Measurements from ENCODE around the gene GRXCR2. TPM values are rescaled to one million over a fixed set of nuclear protein-coding genes. Genes with fewer than 3 reads are reported as not detected.

The GRXCR2 gene
- total RNA-seq, 2 donors from 2014 or later: not detected

DNA sequence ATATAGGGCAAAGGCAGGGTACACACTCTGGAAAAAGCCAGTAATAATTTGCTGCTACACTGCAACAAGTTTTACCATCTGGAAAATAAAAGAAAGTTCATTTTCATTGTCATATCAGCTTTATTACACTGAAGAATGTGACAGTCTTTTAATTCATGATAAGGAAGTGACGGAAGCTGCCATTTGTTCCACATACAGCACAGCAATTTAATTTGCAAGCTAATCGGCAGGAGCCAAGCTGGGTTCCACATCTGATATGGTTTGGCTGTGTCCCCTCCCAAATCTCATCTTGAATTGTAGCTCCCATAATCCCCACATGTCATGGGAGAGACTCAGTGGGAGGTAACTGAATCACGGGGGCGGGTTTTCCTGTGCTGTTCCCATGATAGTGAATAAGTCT, 54.2 kb downstream of the GRXCR2 start:
- Histone ChIP-seq H3K4me3 (no peak overlapping the region), H3K4me1 (replicated peaks) (no peaks in the 10 kb centered on the region), H3K27me3 (replicated peaks; ENCODE audit: insufficient read depth) (no peaks in the 10 kb centered on the region), H3K9me3 (no peaks in the 10 kb centered on the region), H3K27ac (no peak overlapping the region), H3K36me3 (no peaks in the 10 kb centered on the region)
- intact Hi-C loops (cut with DNase I): no loop called here
- 89% methylated on average over 4 of the region's 4 CpGs for WGBS
- no peak for DNase-seq (ENCODE audit: low spot score)
- TF ChIP-seq POLR2AphosphoS5 (IDR thresholded peaks at IDR 0.05) (no peak), POLR2A (IDR thresholded peaks at IDR 0.05) (no peak)
- TF ChIP-seq, protein P1, sequence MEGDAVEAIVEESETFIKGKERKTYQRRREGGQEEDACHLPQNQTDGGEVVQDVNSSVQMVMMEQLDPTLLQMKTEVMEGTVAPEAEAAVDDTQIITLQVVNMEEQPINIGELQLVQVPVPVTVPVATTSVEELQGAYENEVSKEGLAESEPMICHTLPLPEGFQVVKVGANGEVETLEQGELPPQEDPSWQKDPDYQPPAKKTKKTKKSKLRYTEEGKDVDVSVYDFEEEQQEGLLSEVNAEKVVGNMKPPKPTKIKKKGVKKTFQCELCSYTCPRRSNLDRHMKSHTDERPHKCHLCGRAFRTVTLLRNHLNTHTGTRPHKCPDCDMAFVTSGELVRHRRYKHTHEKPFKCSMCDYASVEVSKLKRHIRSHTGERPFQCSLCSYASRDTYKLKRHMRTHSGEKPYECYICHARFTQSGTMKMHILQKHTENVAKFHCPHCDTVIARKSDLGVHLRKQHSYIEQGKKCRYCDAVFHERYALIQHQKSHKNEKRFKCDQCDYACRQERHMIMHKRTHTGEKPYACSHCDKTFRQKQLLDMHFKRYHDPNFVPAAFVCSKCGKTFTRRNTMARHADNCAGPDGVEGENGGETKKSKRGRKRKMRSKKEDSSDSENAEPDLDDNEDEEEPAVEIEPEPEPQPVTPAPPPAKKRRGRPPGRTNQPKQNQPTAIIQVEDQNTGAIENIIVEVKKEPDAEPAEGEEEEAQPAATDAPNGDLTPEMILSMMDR (IDR thresholded peaks at IDR 0.05): no peak

DNA sequence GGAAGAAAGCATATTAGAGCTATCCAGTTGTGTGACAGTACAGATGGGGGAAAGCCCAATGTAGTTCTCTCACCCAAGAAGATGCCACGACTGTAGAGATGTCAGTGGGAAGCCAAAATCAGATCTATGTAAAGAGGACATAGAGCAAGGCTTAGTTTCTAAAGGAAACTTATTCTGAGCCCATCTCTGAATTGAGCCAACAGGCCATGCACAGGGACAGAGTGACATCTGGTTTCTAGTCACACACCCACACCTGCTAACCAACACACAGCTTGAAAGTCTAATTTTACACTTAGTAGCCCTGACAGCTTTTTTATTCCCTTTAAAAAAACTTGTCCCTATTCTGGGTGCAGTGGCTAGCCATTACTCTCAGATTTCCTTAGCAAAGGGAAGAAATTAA, 59.9 kb downstream of the GRXCR2 start:
- 69% methylated on average over 1 of the region's 1 CpG for whole genome bisulfite sequencing
- H3K4me3 ChIP-seq: no peak overlapping the region
- H3K27ac ChIP-seq: no peak overlapping the region
- intact Hi-C loops (cut with DNase I): no loop called here
- no peak for TF ChIP-seq POLR2A (IDR thresholded peaks at IDR 0.05)
- TF ChIP-seq, protein P1 (IDR thresholded peaks at IDR 0.05): no peak
- TF ChIP-seq POLR2AphosphoS5 (IDR thresholded peaks at IDR 0.05): no peak
- DNase-seq (ENCODE audit: low spot score): no peak
- no peaks in the 10 kb centered on the region for H3K27me3 ChIP-seq (replicated peaks; ENCODE audit: insufficient read depth)
- no peaks in the 10 kb centered on the region for H3K36me3 ChIP-seq
- no peaks in the 10 kb centered on the region for H3K9me3 ChIP-seq
- no peaks in the 10 kb centered on the region for H3K4me1 ChIP-seq (replicated peaks)

DNA sequence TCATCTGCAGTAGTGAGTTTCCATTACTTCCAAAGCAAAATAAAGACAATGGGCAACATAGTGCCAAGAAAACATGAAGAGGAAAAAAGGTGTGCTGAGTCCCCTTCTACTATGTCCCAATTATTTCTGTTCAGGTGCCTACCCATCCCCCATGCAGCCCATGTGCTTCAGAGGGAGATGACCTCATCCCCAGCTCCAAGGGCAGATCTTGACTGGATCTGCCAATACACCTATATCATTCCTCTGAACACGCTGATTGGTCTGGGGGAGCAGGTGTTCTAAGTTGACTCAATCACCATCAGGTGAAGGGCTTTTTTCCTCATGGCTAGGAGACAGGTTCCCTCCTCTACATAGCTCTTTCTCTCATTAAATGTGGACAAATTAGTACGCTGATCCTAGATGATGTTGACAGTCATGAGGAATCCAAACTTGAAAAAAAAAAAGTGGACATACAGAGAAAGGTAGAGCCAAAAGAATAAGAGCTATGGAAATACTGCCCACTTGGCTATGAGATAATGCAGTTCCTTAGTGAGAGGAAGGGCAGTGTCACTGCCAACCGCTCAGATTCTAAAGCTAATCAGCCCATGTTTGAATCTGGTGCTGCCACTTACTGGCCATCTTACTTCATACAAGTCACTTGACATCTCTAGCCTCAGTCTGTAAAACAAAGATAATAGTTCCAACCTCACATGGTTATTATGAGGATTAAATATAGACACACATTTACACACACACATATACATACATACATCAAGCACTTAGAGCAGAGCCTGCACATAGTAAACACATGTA, 60.8 kb downstream of the GRXCR2 start:
- no peaks in the 10 kb centered on the region for H3K9me3 ChIP-seq
- no peaks in the 10 kb centered on the region for H3K27me3 ChIP-seq (replicated peaks; ENCODE audit: insufficient read depth)
- no peak overlapping the region for H3K4me3 ChIP-seq
- intact Hi-C loops (cut with DNase I): no loop called here
- no peaks in the 10 kb centered on the region for H3K36me3 ChIP-seq
- no peak for TF ChIP-seq POLR2A (IDR thresholded peaks at IDR 0.05)
- TF ChIP-seq POLR2AphosphoS5 (IDR thresholded peaks at IDR 0.05): no peak
- TF ChIP-seq, protein P1 (IDR thresholded peaks at IDR 0.05): no peak
- no peak for DNase-seq (ENCODE audit: low spot score)
- H3K27ac ChIP-seq: no peak overlapping the region
- no peaks in the 10 kb centered on the region for H3K4me1 ChIP-seq (replicated peaks)
- 81% methylated on average over 3 of the region's 3 CpGs for WGBS

Other genes starting within 250 kb of the GRXCR2 start
- gene PRELID2, start 37.7 kb downstream of the GRXCR2 start, total RNA-seq: 1 to 10 TPM; 4.1 to 5.4 TPM
- gene SH3RF2, start 63.6 kb upstream of the GRXCR2 start, total RNA-seq: 10 to 100 TPM; 18.2 to 43.9 TPM
- gene PLAC8L1, start 232.6 kb upstream of the GRXCR2 start, total RNA-seq: not detected

Measured in prostate gland (tissue), 2 donors.